Sigmoid colon (tissue), 4 donors: ENCODE results near the gene KANTR.

Source experiments
- EP300 ChIP-seq, 4 donors: sonication (generic); formaldehyde crosslinking; IDR thresholded peaks; one replicate each; pipeline ENCODE4 v1.6.1; 2017; ENCODE audit warnings: antibody characterized with exemption in 4 of 4
- POLR2A ChIP-seq, 2 donors: fragments of 450-650 bp; IDR thresholded peaks; one replicate each; pipeline ENCODE4 v1.6.1; 2016; ENCODE audit warnings: antibody characterized with exemption in 2 of 2, mild to moderate bottlenecking in 2 of 2, moderate library complexity in 2 of 2
- POLR2AphosphoS5 ChIP-seq, 4 donors: sonication (generic); formaldehyde crosslinking; IDR thresholded peaks; one replicate each; pipeline ENCODE4 v1.6.1; 2017; ENCODE audit warnings: antibody characterized with exemption in 4 of 4
- TF ChIP-seq, protein P1 (sequence below), 4 experiments: fragments of 450-650 bp in 3 of 4; fragments of 200-600 bp in 1 of 4; IDR thresholded peaks; one replicate each; pipeline ENCODE4 v1.5.1; 2016 to 2019; ENCODE audit warnings: antibody characterized with exemption in 4 of 4, mild to moderate bottlenecking in 3 of 4, moderate library complexity in 2 of 4

DNA sequence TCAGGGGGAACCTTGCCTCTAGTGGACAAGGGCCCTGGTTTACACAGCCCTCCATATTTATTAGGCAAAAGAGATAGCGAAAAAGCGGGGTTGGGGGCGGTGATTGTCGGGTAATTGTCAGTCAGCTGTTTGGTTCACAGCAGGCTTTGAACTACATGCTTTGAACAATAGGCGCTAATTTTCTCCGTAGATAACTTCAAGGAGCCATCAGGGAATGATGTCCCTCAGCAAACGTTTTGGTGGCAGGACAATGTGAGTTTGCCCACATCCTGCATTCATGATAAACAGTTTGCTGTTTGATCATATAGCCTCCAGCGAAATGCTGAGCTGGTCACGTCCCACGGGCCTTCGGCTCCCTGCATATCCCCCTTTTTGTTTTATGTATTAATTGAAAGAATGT is 65.2 kb downstream of the KANTR start:
- TF ChIP-seq, protein P1, sequence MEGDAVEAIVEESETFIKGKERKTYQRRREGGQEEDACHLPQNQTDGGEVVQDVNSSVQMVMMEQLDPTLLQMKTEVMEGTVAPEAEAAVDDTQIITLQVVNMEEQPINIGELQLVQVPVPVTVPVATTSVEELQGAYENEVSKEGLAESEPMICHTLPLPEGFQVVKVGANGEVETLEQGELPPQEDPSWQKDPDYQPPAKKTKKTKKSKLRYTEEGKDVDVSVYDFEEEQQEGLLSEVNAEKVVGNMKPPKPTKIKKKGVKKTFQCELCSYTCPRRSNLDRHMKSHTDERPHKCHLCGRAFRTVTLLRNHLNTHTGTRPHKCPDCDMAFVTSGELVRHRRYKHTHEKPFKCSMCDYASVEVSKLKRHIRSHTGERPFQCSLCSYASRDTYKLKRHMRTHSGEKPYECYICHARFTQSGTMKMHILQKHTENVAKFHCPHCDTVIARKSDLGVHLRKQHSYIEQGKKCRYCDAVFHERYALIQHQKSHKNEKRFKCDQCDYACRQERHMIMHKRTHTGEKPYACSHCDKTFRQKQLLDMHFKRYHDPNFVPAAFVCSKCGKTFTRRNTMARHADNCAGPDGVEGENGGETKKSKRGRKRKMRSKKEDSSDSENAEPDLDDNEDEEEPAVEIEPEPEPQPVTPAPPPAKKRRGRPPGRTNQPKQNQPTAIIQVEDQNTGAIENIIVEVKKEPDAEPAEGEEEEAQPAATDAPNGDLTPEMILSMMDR (IDR thresholded peaks at IDR 0.05), result no peak
- TF ChIP-seq POLR2A (IDR thresholded peaks at IDR 0.05) (no peak), POLR2AphosphoS5 (IDR thresholded peaks at IDR 0.05) (no peak), EP300 (IDR thresholded peaks at IDR 0.05) (no peak)
